ENCODE data around the gene ETFBKMT.

ETFBKMT gene, protein sequence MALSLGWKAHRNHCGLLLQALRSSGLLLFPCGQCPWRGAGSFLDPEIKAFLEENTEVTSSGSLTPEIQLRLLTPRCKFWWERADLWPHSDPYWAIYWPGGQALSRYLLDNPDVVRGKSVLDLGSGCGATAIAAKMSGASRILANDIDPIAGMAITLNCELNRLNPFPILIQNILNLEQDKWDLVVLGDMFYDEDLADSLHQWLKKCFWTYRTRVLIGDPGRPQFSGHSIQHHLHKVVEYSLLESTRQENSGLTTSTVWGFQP

DNA sequence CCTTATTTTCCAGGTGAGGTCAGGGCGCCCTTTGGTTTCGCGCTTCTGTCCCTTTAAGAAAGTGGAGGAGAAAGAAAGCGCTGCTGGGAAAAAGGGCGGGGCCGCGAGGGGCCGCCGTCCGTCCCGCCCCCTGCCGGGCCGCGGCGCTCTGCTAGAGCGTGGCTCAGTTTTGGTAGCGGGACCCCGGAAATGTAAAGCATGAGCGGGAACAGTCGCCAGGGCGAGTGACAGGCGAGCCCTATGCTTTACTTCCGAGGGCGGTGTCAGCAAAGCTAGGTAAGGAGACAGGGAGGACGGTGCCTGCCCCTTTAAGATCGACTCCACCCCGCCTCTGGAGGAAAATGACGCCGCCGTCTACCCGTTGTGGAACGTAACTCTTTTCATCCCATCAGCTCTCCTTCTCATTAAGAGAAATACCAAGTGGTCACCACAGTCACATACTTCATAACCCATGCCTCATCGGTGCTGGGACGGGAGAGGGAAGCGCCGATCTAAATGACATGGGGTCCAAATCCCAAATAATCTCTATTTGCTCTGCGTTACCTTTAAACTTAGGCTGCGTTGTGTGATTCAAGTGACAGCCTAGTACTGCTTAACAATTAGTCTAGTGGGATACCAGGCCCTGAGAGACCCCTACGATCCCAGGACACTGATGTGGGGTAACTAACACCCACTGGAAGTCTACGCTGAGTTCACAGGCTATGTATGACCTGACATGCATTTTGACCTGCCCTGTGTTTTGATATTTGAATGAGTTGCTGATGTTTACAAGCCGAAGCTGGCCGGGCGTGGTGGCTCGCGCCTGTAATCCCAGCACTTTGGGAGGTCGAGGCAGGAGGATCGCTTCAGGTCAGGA, at the start of gene ETFBKMT:
Gene ETFBKMT (plus strand): TSS at position 602 of the 856 bp plus-strand sequence. CDS start 2,266 bp downstream, outside the sequence.
- peak; percentile 79 to 89 for DNase-seq (ENCODE audit: low read depth in 2 of 2)

DNA sequence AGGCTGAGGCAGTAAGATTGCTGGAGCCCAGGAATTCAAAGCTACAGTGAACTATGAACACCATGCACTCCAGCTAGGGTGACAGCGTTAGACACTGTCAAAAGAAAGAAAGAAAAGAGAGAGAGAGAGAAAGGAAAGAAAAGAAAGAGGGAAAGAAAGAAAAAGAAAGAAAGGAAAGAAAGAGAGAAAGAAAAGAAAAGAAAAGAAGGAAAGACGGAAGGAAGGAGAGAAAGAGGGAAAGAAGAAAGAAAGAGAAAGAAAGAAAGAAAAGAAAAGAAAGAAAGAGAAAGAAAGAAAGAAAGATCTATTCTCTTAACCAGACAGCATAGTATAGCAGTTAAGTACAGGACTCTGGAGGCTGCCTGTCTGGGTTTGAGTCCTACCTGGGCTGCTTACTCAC, 46.7 kb upstream of the ETFBKMT start:
- DNase-seq (ENCODE audit: low read depth in 2 of 2): no peak

DNA sequence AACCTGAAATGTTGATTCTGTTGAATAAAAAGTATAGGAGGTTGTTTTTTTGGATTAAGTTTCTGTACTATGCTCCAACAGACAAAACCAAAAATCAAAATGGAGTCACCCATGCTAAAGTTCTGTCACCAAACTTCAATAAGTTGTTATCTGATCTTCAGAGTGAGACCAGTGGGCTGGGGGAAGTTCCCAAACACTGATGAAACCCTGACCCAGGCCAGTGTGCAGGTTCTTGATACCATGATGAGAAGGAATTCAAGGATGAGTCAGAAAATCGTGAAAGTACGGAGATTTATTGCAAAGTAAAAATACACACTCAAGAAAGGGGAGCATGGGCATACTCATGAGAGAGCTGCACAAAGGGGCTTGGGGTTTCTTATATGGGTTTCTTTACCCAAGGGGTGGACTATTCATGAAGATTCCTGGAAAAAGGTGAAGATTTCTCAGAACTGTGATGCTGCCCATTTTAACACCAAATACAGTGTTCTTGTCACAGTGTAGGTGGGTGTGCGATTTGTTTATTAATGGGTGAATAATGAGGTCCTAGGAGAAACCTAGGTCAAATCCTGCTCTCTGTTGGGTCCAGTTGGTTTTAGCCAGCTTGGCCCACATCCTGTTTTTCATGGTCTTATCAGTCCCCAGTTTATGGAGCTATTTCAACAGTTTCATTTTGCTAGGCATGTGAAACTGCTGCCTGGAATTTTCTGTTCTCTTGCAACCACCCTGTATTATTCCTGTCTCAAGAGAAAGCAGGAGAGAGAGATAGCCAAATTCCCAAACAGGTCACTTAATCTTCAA, 41.1 kb upstream of the ETFBKMT start:
- no peak for DNase-seq (ENCODE audit: low read depth in 2 of 2)

DNA sequence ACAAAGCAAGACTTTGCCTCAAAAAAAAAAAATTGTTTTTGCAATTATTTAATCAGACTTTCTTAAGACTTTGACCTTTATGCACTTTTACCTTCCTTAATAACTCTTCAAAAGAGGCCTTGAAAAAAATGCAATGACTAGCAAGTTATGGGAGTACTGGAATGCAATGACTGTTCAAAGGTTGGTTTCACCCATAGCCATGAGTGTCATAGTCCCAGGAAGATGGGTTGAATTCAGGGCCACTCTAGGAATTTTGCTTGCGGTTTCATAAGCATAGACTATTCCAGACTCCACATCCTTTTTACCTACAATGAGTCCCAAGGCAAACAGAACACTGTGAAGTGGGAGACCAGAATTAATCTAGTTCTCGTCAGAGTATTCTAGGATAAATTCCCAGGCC, 39.2 kb upstream of the ETFBKMT start:
- no peak for DNase-seq (ENCODE audit: low read depth in 2 of 2)

DNA sequence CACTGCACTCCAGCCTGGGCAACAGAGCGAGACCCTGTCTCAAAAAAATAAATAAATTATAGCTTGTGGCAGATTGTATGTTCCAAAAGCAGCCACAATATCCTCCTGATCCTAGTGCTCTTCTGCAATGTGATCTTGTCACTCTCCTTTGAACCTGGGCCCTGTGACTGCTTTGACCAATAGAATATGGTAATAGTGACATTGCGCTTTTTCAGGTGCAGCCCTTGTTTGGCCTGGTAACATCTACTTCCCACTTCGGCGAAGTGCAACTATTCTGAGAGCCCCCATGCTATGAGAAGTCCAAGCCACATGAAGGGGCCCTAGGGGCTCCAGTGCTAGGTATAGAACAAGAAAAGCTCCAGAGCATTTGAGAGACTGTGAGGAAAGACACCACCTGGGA, 37.5 kb upstream of the ETFBKMT start:
- no peak for DNase-seq (ENCODE audit: low read depth in 2 of 2)

DNA sequence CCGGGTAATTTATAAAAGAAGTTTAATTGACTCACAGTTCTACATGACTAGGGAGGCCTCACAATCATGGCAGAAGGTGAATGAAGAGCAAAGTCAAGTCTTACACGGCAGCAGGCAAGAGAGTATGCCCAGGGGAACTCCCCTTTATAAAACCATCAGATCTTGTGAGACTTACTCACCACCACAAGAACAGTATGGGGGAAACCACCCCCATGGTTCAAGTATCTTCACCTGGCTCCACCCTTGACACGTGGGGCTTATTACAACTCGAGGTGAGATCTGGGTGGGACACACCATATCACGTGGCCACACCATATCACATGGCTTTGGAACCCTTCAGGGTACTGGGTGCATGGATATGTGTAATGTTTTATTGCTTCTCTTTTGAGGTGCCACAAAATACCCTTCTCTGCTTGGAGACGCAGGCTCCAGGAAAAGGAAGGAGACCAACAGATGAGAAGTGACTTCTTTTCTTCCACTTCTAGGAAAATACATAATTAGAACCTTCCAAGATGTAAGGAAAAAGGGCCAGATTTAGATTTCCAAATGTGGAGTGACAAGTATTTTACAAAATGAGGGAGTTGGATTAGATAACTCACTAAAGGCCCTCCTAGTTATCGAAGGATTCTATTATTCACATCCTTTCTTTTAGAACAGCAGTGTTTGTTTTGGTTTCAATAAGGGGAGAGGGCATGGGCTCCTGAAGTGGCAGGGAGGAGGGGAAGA, 33.1 kb upstream of the ETFBKMT start:
- DNase-seq (ENCODE audit: low read depth in 2 of 2): no peak

DNA sequence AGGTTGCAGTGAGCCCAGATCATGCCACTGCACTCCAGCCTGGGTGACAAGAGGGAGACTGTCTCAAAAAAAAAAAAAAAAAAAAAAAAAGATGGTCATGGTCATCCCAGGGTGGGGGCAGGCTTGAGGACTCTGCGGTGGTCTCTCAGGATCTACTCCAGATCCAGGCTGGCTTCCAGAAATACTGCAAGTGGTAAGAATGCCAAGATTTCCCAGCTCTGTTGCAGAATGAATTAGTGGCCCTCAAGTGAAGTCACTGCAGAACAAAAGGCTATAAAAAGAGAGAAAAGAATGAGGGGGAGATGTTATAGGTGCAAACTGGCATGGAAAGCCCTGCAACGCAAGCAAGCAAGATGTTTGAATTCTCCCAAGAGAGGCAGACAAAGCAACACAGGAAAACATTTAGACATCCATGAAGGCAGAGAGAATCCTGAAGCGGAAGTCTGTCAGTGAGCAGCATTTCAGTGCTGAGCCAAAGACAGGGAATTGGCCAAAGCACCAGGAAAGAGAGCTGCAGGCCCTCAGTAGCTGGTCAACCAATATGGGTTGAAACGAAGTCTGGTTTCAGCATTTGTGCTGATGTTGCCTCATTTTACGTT, 31.9 kb upstream of the ETFBKMT start:
- no peak for DNase-seq (ENCODE audit: low read depth in 2 of 2)

DNA sequence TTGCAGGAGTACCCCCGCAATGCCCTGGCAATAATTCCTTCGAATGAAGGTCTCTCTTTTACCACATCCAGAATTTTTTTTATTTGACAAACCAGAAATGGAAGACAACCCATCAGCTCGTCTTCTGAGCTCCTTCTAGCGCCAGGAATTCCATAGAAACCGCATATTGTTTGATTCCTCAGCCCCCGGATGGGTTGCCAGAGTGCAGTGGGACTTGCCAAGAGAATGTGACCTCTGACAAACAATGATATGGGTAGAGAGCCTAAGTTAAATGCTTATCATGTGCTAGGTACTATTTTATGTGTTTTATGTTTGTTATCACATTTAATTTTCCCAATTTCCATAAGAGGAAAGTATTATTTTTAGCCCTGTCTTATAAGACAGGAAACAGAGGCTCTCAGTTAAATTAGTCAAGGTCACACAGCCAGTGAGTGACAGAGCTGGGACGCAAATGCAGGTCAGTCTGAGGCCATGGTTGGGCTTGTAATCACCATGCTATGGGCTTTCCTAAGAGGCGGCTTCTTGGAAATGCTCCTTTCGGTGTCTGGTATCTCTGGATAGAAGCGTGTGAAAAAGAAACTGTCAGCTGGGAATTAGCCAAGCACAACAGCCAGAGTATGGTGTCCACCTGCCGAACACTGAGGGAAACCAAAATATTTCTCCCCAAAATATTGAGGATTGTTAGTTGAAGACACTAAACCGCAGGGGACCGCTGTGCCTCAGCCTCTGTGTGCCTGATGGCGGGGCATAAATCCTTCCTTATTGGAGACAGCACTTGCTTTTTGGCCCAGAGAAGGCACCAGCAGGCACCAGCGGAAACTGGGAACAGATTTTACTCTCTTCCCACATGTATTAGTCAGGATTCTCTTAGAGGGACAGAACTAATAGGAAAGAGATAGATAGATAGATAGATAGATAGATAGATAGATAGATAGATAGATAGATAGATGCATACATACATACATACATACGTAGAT, 29.4 kb upstream of the ETFBKMT start:
- no peak for DNase-seq (ENCODE audit: low read depth in 2 of 2)

DNA sequence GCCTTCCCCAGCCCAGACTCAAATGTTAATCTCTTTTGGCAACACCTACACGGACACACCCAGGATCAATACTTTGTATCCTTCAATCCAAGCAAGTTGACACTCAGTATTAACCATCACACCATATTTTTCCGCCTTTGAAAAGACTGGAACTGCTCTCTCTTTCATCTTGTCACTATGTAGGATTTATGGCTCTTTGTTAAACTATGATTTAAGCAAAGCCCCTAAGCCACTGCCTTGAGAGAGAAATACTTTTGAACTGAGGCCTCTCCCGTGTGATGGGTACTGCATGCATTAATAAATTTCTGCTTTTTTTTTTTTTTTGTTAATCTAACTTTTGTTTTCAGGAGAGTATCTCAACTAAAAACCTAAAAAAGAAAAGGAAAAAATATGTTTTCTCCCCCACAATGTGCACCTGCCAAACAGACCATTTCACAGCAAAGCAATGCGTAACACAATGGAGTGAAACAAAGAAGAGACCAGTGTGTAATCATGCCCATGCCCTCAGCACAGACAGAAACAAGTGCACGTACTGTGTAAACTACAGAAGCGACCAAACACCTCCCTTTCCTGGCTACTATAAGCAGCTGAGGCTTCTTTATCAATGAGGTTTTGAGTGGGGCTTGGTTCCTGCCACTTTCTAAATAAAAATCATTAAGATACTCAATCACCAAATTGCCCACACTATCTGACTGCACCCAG, 28.3 kb upstream of the ETFBKMT start:
- no peak for DNase-seq (ENCODE audit: low read depth in 2 of 2)

DNA sequence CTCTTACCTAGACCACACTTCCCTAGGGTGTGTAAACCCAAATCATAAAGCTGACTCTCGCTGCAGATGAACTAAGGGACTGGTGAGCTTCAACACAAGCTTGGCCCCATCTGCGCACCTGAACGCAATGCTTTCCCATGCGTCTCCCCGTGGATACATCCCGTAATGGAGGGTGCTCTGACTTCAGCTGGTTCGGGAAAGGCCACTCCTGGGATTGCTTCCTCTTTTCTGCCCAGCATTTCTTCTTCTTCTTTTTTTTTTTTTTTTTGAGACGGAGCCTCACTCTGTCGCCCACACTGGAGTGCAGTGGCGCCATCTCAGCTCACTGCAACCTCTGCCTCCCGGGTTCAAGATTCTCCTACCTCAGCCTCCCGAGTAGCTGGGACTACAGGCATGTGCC, 27.7 kb upstream of the ETFBKMT start:
- DNase-seq (ENCODE audit: low read depth in 2 of 2): no peak

DNA sequence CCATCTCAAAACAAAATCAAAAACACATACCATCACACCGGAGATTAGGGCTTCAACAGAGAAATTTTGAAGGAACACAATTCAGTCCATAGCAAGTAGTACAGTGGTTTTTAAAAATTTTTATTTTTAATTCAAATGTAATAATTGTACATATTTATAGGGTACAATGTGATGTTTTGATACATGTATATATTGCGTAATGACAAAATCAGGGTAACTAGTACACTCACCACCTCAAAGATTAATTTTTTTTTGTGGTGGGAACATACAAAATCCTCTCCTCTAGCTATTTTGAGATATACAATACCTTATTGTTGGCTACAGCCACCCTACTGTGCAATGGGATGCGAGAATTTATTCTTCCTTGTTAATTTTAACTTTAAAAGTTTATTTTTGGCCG, 26.0 kb upstream of the ETFBKMT start:
- no peak for DNase-seq (ENCODE audit: low read depth in 2 of 2)

DNA sequence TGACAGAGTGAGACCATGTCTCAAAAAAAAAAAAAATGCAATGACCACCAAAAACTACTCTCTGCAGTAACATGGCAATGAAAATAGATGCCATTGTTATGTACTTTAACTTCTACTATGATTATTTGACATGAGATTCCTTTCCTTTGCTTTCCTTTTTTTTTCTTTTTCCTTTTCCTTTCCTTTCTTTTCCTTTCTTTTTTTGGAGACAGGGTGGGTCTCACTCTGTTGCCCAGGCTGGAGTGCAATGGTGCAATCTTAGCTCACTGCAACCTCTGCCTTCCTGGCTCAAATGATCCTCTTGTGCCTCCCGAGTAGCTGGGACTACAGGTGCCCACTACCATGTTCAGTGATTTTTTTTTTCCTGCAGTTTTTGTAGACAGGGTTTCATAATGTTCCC, 24.9 kb upstream of the ETFBKMT start:
- no peak for DNase-seq (ENCODE audit: low read depth in 2 of 2)

DNA sequence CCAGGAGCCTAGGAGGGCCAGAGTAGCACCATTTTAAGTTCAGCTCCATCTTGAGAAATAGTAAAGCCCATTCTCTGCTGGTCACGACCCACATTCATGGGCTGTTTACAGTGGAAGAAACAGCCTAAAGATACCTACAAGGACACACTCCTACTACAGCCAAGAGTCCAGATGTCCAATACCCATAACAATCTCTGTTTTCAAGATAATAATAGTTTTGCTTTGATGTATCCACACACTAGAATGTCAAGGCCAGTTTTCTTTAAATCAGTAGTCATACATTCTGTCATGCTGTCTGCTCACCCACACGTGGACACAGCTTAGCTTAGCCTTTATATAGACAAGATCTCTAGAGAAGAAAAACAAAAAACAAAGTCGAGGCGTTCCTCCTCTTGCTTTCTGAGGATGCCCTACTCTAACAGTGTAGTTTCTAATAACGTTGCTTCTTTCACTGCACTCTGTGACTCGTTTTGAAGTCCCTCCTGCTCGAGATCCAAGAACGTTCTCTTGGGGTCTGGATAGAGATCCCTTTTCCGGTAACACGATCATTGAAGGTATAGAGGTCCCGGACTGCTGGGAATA, 17.9 kb upstream of the ETFBKMT start:
- no peak for DNase-seq (ENCODE audit: low read depth in 2 of 2)

DNA sequence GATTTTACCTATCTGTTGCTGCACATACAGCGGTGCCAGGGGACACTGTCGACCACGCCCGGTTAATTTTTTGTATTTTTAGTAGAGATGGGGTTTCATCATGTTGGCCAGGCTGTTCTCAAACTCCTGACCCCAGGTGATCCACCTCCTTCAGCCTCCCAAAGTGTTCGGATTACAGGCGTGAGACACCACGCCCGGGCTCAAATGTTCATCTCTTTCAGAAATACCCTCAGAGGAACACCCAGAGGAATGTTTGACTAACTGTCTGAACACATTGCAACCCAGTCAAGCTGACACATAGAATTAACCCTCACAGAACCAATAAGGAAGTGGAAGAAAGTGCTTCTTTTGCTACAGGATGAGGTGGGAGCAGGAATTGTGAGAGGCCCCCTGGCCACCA, 15.0 kb upstream of the ETFBKMT start:
- no peak for DNase-seq (ENCODE audit: low read depth in 2 of 2)

DNA sequence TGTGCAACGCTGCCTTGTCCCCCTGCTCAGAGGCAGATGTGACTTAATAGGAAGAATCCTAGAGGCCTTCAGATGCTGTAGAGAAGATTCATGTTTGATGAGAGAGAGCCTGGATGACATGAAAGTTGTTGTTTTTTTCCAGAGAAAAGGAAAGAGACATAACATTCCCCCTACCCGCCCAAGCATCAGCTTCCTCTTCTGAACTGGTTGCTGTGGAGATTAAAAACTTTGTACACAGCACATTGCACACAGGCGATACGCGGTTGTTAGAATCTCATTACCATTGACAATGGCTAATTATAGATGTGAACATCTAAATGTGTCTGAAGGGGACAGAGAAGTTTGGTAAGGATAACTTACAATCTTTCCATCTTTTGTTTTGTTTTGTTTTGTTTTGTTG, 13.6 kb upstream of the ETFBKMT start:
- no peak for DNase-seq (ENCODE audit: low read depth in 2 of 2)

DNA sequence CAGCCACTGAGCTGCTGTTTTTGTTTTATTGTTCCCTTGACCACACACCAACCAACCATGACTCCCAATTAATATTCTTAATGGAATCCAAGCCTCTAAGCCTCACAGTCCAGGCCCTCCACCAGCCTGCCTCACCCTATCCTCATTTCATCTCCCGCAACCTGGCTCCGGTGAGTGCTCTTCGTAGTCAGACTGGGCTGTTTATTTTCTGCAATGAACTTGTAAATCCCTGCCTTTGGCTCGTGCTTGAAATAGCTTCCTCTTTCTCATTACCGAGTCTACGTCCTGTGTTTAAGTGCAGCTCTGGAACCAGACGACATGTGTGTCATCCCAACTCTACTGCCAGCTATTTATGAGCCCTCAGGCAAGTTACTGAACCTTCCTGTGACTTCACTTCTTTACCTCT, 12.4 kb upstream of the ETFBKMT start:
- DNase-seq (ENCODE audit: low read depth in 2 of 2): no peak

DNA sequence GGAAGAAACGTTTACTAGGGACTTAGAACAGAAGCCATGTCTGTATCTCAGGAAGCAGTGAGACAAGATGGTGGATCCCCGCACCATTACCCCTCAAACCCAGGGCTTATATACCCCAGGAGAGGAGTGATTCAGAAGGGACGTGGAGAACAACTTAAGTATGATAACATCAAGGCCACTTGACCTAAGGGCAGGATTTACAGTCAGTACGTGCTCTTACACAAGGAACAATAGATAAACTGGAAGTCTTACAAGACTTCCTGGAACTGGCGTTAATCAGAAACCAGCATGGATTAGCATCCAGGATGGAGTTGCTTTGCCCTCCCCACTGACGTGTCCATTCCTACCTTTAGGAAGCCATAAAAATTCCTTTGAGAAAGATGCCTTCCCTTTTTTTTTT, 8.6 kb upstream of the ETFBKMT start:
- DNase-seq (ENCODE audit: low read depth in 2 of 2): no peak

DNA sequence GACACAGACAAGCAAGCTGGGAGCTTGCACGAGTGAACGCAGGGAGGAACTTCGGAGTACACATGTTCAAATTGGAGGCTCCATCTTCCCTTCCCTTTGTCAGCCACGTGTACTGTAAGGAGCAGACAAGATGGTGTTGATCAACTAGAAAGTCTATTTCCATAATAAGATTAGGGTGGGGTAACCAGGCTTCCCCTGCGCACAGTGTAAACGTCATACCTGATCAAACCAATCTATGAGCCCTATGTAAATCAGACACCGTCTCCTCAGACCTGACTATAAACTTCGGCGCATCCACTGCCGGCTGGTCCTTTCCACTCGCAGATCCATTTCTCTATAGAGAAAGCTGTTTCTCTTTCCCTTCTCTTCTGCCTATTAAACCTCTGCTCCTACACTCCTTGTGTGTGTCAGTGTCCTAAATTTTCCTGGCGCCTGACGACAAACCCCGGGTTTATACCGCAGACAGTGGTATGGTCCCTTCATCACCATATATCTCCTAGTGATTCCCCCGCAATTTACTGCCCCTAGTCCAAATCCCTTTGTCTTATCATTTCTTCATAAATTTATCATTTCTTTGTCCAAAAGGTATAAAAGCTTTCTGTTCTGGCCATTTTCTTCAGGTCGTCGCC, 7.5 kb upstream of the ETFBKMT start:
- no peak for DNase-seq (ENCODE audit: low read depth in 2 of 2)

DNA sequence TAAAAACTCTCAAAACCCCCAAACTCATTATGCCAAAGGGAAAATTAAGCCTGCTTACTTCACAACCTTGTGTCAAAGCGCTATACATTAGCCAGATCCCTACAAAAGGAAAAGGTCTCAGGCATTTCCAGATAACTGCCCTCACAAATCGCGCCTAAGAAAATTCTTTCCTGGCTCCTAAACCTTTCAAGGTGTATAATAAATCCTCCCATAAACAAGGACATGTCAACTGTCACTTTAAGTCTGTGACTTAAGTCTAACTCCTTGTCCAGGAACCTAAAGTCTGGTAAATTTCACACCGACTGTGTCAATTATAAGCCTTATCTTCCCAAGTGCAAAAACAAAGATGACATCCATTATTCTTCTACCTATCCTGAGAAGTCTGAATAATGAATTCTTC, 4.3 kb upstream of the ETFBKMT start:
- no peak for DNase-seq (ENCODE audit: low read depth in 2 of 2)
